ENCODE data around the gene RNF208.

RNF208 gene, protein sequence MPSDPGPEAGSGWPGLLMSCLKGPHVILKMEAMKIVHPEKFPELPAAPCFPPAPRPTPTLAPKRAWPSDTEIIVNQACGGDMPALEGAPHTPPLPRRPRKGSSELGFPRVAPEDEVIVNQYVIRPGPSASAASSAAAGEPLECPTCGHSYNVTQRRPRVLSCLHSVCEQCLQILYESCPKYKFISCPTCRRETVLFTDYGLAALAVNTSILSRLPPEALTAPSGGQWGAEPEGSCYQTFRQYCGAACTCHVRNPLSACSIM

DNA sequence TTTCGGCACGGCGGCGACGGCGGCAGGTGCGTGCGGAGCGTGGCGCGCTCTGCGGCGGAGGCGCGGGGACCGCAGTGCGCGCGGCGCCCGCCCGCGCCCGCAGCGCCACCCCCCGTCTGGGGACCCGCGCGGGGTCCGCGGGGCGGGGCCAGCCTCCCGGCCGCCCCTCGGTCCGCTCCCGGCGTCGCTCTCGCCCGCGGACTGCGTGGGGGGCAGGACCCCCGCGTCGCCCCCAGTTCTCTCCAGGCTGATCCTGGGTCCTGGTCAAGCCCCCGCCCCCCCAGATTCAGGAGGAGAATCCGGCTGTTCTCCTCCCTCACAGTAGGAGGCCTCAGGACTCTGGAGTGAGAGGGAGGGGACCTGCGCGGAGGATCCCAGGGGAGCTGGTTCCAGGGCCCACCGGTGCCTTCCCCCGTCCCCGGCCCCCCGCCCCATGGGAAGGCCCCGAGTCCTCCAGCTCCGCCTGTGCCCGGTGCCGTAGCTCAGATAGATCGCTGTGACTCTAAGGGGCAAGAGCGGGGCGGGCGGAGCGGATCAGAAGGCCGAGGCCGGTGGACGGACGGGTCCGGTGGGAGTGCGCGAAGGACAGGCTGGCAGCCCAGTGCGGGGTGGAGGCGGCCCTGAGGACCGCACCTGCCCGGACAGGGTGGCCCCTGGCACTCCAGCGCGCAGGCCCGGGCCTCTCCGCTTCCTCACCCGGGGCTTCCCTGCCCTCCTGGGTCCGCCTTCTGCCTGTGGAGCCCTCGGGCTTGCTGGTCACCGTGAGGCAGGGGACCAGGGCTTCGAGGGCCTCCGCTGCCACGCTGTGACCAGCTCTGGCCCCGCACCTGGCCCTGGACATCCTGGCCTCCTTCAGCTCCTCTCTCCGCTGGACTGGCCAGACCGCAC lies at the start of gene RNF208:
Gene RNF208 (minus strand): TSS at position 51 of the 888 bp plus-strand sequence. CDS start 1,028 bp downstream, outside the sequence.
- Histone ChIP-seq H3K4me1 (ENCODE audit: control insufficient read depth, insufficient read depth, low read length) (peaks cover 8% of the 10 kb centered on the region), H3K4me3 (ENCODE audit: low read length) (peak within 1 kb of the TSS; percentile 71), H3K9ac (ENCODE audit: low read length) (peak within 1 kb of the TSS; percentile 57), H3K27ac (ENCODE audit: low read depth, low read length) (peak within 1 kb of the TSS; percentile 91), H3K36me3 (ENCODE audit: control insufficient read depth, insufficient read depth, low read length) (no peaks in the 10 kb centered on the region), H3K27me3 (ENCODE audit: control insufficient read depth, insufficient read depth, low read length) (no peaks in the 10 kb centered on the region)

DNA sequence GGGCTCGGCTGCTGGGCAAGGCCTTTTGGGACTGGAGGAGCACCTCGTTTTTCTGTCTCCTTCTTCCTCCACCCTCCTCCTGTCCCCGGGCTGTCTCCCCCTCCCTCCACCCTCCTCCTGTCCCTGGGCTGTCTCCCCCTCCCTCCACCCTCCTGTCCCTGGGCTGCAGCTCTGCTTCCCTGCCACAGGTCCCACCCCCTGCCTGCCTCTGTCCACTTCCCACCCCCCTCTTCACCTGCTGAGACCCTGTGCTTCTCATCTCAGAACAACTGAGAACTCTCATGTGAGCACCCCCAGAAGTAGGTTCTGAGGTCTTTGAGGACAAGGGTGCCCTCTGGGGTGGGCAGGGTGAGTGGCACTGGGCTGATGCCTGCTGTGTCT lies 49.6 kb upstream of the RNF208 start:
- peaks cover 12% of the 10 kb centered on the region for H3K4me1 ChIP-seq (ENCODE audit: control insufficient read depth, insufficient read depth, low read length)
- no peaks in the 10 kb centered on the region for H3K27me3 ChIP-seq (ENCODE audit: control insufficient read depth, insufficient read depth, low read length)
- no peak overlapping the region for H3K27ac ChIP-seq (ENCODE audit: low read depth, low read length)
- no peak overlapping the region for H3K9ac ChIP-seq (ENCODE audit: low read length)
- peaks cover 32% of the 10 kb centered on the region for H3K36me3 ChIP-seq (ENCODE audit: control insufficient read depth, insufficient read depth, low read length)
- no peak overlapping the region for H3K4me3 ChIP-seq (ENCODE audit: low read length)

DNA sequence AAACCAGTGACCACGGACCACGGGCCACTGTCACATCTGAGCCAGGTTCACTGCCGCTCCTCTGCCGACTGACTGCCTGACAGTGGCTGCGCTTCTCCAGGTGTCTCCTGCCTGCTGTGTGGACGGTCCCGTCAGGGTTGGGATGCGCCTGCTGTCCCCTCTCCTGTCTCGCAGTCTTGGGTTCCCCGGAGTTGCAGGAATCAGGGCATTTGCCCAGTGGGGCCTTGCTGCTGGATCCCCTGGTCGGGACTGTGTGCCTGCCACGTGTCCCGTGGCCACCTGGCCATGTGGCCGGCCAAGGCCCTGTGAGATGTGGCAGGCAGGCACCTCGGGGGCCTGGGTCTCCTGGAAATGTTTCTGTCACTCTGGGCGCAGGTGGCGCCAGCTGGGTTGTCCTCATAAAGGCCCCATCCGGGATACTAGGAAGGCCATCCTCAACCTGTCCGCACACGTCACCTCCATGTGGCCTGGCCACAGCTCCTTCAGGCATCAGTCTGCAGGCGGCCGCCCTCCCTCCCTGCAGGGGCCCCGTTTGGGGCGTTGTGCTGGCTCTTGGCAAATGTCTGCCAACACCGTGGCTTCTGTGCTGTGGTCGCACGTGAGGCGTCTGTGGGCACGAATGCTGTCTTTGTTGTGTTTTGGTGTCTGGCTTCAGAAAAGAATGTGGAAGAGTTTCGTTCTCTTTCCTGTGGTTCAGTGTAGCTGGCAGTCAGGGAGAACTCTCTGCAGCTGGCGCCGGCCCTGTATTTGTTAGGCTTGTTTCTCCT lies 49.1 kb upstream of the RNF208 start:
- Histone ChIP-seq H3K4me3 (ENCODE audit: low read length) (no peak overlapping the region), H3K4me1 (ENCODE audit: control insufficient read depth, insufficient read depth, low read length) (peaks cover 9% of the 10 kb centered on the region), H3K9ac (ENCODE audit: low read length) (no peak overlapping the region), H3K27ac (ENCODE audit: low read depth, low read length) (no peak overlapping the region), H3K36me3 (ENCODE audit: control insufficient read depth, insufficient read depth, low read length) (peaks cover 36% of the 10 kb centered on the region), H3K27me3 (ENCODE audit: control insufficient read depth, insufficient read depth, low read length) (no peaks in the 10 kb centered on the region)

DNA sequence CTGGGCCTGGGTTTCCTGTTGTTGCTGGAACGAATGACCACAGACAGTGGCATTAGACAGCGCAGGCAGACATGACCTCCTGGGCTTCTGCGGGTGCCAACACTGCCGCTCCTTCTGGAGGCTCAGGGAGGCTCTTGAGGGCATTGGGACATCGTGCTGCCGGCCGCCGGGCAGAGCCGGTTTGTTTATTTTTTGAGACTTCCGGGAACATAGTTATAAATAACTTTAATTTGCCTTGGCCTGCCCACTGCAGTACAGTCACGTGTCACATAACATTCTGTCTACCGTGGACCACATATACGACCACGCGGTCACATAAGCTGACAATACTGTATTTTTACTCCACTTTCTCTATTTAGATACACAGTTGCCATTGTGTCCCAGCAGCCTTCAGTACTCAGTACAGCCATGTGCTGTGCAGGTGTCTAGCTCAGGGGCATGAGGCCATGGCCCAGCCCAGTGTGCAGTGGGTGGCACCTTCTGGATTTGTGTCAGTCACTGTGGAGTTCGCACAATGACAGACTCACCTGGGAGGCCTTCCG lies 47.3 kb upstream of the RNF208 start:
- Histone ChIP-seq H3K4me3 (ENCODE audit: low read length) (peak overlapping the region; percentile 20), H3K27me3 (ENCODE audit: control insufficient read depth, insufficient read depth, low read length) (no peaks in the 10 kb centered on the region), H3K27ac (ENCODE audit: low read depth, low read length) (peak overlapping the region; percentile 3), H3K9ac (ENCODE audit: low read length) (no peak overlapping the region), H3K4me1 (ENCODE audit: control insufficient read depth, insufficient read depth, low read length) (peaks cover 9% of the 10 kb centered on the region), H3K36me3 (ENCODE audit: control insufficient read depth, insufficient read depth, low read length) (peaks cover 46% of the 10 kb centered on the region)

DNA sequence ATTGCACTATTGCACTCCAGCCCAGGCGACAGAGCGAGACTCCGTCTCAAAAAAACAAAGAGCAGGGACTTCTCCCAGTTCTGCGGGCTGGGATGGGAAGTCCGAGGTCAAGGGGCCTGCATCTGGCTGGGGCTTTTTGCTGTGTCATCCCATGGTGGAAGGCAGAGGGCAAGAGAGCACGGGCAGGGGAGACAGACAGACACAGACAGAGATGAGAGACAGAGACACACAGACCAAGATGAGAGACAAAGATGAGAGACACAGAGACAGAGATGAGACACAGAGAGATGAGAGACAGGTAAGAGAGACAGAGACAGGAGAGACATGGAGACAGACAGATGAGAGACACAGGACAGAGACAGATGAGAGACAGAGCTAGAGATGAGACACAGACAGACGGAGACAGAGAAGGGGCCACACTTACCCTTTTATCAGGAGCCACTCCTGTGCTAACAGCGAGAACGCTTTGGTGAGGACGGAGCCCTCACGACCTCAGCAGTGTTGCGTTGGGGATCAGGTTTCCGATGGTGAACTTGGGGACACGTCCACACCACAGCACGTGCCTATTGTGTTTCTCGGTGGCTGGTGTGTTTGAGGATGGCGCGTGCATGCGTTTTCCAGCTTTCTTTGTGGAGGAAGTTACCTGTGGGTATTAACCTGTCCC lies 46.6 kb upstream of the RNF208 start:
- Histone ChIP-seq H3K27ac (ENCODE audit: low read depth, low read length) (peak overlapping the region; percentile 3), H3K27me3 (ENCODE audit: control insufficient read depth, insufficient read depth, low read length) (no peaks in the 10 kb centered on the region), H3K9ac (ENCODE audit: low read length) (no peak overlapping the region), H3K36me3 (ENCODE audit: control insufficient read depth, insufficient read depth, low read length) (peaks cover 48% of the 10 kb centered on the region), H3K4me1 (ENCODE audit: control insufficient read depth, insufficient read depth, low read length) (peaks cover 9% of the 10 kb centered on the region), H3K4me3 (ENCODE audit: low read length) (peak overlapping the region; percentile 20)

DNA sequence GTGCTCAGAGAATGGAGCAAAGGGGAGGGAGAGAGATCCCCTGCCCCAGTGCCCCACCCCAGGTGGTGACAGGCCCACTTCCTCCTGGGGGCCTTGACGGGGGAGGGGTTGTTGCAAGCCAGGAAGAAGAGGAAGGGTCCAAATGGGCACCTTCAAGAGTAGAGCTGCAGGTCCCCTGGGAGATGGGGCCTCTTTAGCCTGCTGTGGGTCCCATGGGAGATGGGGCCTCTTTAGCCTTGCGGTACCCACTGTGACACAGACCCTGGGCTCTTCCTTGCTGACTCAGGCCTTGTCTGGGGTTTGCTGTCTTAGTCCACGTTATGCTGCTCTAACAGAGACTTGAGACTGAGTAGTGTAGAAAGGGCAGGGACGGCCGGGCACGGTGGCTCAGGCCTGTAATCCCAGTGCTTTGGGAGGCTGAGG lies 45.9 kb upstream of the RNF208 start:
- no peak overlapping the region for H3K4me3 ChIP-seq (ENCODE audit: low read length)
- no peak overlapping the region for H3K27ac ChIP-seq (ENCODE audit: low read depth, low read length)
- H3K36me3 ChIP-seq (ENCODE audit: control insufficient read depth, insufficient read depth, low read length), result peaks cover 48% of the 10 kb centered on the region
- peaks cover 9% of the 10 kb centered on the region for H3K4me1 ChIP-seq (ENCODE audit: control insufficient read depth, insufficient read depth, low read length)
- no peak overlapping the region for H3K9ac ChIP-seq (ENCODE audit: low read length)
- H3K27me3 ChIP-seq (ENCODE audit: control insufficient read depth, insufficient read depth, low read length), result no peaks in the 10 kb centered on the region

DNA sequence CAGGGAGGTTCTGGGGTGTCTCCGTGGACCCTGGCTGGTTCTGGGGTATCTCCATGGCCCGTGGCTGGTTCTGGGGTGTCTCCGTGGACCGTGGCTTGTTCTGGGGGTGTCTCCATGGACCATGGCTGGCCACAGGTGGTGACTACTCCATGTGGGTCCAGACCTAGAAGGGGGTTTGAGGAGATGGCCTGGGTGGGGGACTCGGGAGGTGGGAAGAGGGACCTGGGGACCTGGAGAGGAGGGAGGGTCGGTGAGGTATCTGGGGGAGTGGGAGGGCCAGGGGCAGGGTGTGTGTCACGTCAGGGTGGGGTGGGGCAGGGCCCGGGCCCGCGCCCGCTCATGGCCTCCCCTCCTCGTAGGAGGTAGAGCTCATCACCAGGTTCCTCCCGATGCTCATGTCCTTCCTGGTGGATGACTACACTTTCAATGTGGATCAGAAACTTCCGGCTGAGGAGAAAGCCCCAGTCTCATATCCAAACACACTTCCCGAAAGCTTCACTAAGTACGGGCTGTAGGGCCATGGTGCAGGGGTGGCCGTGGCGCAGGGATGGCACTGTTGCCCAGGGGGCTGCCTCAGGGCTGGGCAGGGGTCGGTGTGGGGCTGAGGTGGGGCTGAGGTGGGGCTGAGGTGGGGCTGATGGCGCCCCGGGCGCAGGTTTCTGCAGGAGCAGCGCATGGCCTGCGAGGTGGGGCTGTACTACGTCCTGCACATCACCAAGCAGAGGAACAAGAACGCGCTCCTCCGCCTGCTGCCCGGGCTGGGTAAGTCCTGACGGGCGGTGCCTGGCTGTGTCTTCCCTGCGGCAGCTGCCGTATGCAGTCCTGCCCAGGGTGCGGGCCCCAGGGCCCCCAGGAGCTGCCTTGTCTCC lies 44.8 kb upstream of the RNF208 start:
- Histone ChIP-seq H3K9ac (ENCODE audit: low read length) (no peak overlapping the region), H3K36me3 (ENCODE audit: control insufficient read depth, insufficient read depth, low read length) (peaks cover 39% of the 10 kb centered on the region), H3K4me3 (ENCODE audit: low read length) (no peak overlapping the region), H3K4me1 (ENCODE audit: control insufficient read depth, insufficient read depth, low read length) (peaks cover 9% of the 10 kb centered on the region), H3K27me3 (ENCODE audit: control insufficient read depth, insufficient read depth, low read length) (no peaks in the 10 kb centered on the region), H3K27ac (ENCODE audit: low read depth, low read length) (no peak overlapping the region)

DNA sequence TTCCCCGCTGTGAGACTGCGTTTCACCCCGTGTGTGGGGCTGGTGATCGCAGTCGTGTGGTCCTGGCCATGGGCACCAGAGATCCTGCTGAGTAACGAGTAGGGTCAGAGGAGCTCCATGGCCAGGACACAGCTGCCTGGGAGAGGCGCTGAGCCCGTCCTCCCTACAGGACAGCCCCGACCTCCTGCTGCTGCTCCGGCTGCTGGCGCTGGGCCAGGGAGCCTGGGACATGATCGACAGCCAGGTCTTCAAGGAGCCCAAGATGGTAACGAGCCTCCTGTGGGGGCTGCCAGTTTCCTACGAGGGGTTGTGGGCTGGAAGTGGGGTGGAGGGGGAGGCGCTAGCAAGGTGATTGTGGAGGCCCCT lies 44.1 kb upstream of the RNF208 start:
- Histone ChIP-seq H3K9ac (ENCODE audit: low read length) (no peak overlapping the region), H3K4me3 (ENCODE audit: low read length) (no peak overlapping the region), H3K4me1 (ENCODE audit: control insufficient read depth, insufficient read depth, low read length) (peaks cover 9% of the 10 kb centered on the region), H3K27ac (ENCODE audit: low read depth, low read length) (no peak overlapping the region), H3K27me3 (ENCODE audit: control insufficient read depth, insufficient read depth, low read length) (no peaks in the 10 kb centered on the region), H3K36me3 (ENCODE audit: control insufficient read depth, insufficient read depth, low read length) (peaks cover 39% of the 10 kb centered on the region)

DNA sequence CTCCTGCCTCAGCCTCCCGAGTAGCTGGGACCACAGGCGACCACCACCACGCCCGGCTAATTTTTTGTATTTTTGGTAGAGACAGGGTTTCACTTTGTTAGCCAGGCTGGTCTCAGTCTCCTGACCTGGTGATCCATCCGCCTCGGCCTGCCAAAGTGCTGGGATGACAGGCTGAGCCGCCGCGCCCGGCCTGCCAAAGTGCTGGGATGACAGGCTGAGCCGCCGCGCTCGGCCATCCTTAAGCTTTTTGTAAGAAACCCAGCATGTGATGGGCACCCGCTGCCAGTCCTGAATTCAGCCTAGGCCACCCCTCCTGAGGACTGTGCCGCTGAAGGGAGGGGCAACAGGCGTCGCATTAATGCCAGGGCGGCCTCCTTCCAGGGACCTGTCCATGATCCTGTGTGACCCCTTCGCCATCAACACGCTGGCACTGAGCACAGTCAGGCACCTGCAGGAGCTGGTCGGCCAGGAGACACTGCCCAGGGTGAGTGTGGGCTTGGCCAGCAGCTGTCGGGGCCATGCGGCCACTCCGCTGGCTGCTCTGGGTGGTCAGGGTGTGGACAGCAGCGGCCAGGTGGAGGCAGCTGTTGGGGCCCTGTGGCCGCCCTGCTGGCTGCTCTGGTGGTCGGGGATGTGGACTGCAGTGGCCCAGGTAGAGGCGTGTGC lies 43.6 kb upstream of the RNF208 start:
- Histone ChIP-seq H3K36me3 (ENCODE audit: control insufficient read depth, insufficient read depth, low read length) (peaks cover 35% of the 10 kb centered on the region), H3K4me1 (ENCODE audit: control insufficient read depth, insufficient read depth, low read length) (peaks cover 9% of the 10 kb centered on the region), H3K9ac (ENCODE audit: low read length) (no peak overlapping the region), H3K4me3 (ENCODE audit: low read length) (no peak overlapping the region), H3K27me3 (ENCODE audit: control insufficient read depth, insufficient read depth, low read length) (no peaks in the 10 kb centered on the region), H3K27ac (ENCODE audit: low read depth, low read length) (no peak overlapping the region)

DNA sequence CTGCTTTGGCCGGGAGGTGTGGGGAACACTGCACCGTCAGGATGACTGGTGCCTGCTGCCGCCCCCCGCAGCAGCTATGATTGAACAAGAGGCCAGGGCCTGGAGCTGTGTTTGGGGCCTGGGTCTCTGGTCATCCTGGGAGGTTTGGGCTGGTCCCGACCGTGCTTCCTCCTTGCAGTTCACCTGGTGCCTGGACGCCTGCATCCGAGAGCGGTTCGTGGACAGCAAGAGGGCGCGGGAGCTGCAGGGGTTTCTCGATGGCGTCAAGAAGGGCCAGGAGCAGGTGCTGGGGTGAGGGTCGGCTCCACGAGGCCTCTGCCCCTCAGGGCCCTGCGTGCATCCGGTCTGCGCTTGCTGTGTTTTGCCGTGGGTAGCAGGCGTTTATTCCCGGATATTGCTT lies 42.0 kb upstream of the RNF208 start:
- Histone ChIP-seq H3K9ac (ENCODE audit: low read length) (no peak overlapping the region), H3K27ac (ENCODE audit: low read depth, low read length) (no peak overlapping the region), H3K4me3 (ENCODE audit: low read length) (no peak overlapping the region), H3K36me3 (ENCODE audit: control insufficient read depth, insufficient read depth, low read length) (peaks cover 38% of the 10 kb centered on the region), H3K27me3 (ENCODE audit: control insufficient read depth, insufficient read depth, low read length) (no peaks in the 10 kb centered on the region), H3K4me1 (ENCODE audit: control insufficient read depth, insufficient read depth, low read length) (peaks cover 4% of the 10 kb centered on the region)

DNA sequence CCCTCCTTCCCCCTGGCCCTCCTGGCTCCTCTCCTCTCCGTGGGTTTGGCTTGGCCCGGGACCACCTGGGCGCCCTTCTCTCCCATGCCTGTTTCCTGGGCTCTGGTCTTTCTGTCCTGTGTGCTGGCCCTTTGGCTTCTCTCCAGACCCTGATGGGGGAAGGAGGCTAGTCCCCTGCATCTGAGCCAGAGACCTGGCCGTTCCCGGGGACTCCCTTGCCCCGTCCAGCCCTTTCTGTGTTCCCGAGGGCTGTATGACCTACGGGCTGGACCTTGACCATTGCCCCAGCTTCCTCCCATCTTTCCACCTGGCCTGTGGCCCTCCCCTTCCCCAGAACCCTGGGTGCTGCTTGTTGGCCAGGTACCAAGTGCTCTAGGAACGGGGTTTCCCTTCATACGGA lies 41.5 kb upstream of the RNF208 start:
- H3K4me1 ChIP-seq (ENCODE audit: control insufficient read depth, insufficient read depth, low read length), result no peaks in the 10 kb centered on the region
- no peak overlapping the region for H3K4me3 ChIP-seq (ENCODE audit: low read length)
- H3K36me3 ChIP-seq (ENCODE audit: control insufficient read depth, insufficient read depth, low read length), result peaks cover 32% of the 10 kb centered on the region
- no peak overlapping the region for H3K27ac ChIP-seq (ENCODE audit: low read depth, low read length)
- H3K27me3 ChIP-seq (ENCODE audit: control insufficient read depth, insufficient read depth, low read length), result no peaks in the 10 kb centered on the region
- no peak overlapping the region for H3K9ac ChIP-seq (ENCODE audit: low read length)
